Stimulated activated CD8-positive, alpha-beta memory T cell treated with anti-CD3 and anti-CD28 coated beads, Interleukin-7, amount 100 ng/mL, for 4 hours (primary cell): ENCODE results near the gene CCDC69.

Experiments used
- DNase-seq, 2 donors: peaks; one replicate each; pipeline ENCODE4 v3.0.0-alpha.2; 2020; ENCODE audit warnings: low read depth in 2 of 2

The CCDC69 gene

DNA sequence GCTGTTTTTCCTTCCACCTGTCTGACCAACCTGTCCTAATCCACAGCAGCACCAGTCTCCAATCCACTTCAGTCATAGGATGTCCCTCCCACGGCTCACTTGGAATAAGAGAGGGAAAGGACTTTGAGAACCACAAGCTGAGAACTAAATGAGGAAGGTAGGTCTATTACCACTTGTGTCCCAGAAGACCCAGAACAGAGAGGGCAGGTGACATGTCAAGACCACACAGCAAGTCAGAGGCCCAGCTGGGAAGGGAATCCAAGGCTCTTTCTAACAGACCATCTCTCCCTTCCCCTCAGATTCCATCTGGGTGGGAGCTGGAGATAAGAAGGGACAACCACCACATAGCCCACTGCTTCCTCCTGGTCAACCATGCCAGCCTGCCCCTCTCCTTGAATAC is 81.0 kb downstream of the CCDC69 start:
- DNase-seq: no peak

DNA sequence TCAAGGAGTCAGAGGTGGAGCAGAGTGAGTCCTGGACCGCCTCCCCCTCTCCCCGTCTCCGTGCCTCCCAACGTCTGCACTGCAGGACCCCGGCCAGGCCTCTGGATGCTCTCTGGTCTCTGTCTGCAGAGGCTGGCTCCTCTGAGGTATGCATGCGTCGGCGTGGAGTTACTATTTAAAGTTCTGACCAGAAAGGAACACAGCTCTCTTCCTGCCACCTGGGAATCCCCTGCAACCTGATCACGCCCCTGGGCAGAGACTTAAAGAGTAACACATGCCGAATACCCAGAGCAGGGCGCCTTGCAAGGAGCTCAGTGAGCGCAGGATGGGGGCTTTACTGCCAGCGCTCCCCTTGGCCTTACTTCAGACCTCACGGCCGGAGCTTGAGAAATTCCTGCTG is 82.4 kb downstream of the CCDC69 start:
- DNase-seq: peak; percentile 38 to 50

DNA sequence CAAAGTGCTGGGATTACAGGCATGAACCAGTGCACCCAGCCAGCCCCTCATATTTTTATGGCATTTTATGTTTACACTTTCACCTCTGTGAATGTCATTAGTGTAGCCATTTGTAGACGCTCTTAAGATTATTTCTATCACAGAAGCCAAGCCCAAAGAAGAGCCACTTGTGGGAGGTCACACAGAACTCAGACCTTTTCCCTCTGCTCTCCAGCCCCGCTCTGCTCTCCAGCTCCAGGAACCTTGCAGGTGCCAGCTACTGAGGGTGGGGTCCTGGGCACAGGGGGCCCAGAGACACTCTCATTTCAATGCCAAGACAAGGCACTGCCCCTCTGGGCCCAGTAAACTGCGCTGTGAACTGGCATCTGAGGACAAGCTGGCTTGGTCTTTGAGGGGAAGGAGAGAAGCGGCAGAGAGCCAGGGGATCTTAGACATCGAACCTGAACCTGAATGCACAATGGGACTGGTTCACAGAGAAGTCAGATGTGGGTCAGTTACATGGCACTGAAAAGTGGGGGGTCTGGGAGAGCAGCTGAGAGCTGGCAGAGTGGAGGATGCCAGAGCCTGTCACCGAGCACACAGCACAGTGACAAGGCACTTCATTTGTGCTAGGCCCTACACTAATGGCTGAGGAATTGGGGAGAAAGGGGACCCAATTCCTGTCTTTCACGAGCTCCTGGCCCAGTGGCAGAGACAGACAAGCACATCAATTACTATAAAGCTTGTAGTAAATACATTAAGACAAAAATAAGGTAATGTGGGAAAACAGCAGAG is 83.0 kb downstream of the CCDC69 start:
- no peak for DNase-seq

DNA sequence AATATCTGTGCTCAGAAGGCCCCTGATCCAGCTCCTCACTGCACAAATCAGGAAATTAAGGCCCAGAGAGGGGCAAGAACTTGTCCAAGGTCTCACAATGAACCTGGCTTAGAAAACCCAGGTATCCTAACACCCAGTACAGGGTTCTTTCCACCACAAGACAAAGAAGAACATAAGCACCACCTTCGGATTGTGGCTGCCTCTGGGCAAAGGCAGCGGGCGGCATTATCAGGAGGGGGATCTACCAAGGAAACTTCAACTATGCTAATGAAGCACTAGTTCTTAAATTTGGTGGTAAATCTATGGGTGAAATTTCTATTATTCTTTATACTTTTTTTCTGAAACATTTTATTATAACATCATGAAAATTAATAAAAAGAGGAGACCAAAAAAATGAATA is 84.2 kb downstream of the CCDC69 start:
- no peak for DNase-seq

DNA sequence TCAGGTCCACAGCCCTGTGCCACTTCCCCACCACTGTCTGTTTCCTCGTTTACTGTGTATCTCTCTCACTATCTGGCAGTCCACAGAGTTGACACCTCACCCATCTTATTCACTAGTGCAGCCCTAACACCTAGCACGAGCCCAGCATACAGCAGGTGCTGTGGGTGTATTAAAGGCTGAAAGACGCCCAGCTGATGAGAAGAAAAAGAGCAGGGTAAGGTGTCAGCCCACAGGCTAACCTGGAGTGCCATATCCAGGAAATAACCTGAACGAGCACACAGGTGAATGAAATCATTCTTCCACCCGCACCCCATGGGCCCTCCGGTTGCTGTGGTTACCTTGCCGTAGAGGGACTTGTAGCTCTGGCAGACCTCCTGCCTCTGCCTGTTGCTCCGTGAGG is 84.9 kb downstream of the CCDC69 start:
- no peak for DNase-seq

DNA sequence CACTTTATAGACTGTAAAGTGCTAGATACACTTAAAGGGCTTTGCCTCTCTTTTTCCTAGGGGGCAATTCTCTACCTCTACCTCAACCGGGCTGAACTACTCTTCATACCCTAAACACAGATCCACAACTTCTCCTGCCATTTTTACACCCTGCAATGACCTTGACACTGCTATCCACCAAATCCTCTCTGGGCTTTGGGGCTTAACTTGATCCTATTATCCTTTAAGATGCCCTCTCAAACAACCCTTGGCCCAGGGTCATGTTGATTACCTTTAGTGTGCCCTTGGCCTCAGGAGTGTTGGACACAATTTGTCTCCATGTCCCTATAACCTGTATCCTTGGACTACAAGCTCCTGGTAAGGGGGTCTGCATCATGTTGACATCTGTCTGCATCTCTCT is 85.8 kb downstream of the CCDC69 start:
- no peak for DNase-seq

DNA sequence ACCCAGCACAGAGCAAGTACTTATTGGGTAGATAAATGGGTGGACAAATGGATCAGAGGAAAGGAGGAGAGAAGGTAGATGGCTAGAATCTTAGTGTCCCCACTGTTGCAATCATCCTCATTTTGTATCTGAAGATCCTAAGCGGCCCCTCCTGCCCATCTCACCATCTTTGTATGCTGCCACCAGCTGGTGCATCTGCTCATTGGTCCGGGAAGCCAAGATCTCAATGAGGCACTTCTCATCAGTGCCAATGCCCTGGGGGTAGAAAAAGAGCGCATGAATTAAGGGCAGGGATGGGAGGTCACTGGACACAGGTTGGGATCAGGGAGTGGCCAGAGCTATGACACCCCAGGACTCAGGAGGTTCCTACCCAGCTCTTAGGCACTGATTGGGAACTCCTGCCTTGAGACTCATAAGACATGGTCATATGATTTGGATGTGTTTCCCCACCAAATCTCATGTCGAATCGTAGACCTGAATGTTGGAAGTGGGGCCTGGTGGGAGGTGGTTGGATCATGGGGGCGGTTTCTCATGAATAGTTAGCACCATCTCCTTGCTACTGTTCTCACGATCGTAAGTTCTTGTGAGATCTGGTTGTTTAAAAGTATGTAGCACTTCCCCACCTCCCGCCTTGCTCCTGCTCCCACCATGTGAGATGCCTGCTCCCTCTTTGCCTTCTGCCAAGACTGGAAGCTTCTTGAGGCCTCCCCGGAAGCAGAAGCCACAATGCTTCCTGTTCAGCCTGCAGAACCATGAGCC is 86.6 kb downstream of the CCDC69 start:
- DNase-seq: no peak

DNA sequence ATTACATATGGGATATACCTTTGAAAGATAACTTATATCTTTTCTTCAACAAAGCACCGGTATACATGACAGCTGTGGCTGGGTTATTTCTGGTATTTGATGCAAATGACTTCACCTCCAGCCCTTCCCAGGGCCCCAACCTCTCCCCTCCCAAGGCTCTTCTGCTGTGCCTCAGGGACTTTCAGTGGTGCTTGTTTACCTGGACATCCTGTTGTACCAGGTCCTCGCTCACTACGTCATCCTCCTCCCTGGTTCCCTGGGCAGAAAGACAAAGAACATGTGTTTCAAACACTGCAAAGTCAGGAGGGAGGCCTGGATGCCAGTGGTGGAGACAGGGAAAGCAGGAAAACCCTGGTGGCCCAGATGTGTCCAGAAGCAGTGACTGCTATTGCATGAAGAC is 89.7 kb downstream of the CCDC69 start:
- no peak for DNase-seq

DNA sequence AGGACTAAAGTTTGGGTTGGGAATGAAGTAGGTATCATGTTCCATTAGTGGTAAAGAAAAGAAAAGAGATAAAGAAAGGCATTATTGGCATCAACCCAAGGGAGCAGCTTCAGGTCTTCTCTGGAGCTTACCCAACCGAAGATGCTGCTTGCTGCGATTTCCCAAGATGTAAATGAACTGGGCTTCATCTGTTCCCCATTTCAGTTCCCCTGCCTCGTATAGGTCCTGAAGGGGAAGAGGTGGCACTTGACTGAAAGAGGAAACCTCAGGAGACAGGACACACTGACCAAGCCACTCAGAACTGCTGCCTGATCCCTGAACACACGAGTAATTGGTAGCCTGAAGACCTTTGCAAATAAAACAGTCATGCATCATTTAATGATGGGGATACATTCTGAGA is 90.9 kb downstream of the CCDC69 start:
- no peak for DNase-seq
